ENCODE measurements around the gene SSU72.

GRCh38 chr1:1593834-1594601 lies 19.4 kb upstream of the SSU72 start:
- TF ChIP-seq CTCF (IDR thresholded peaks at IDR 0.05; ENCODE audit: low read length): no peak
- no peak for TF ChIP-seq EZH2 (IDR thresholded peaks at IDR 0.05; ENCODE audit: borderline replicate concordance, low read length)

All from OCI-LY1 (cell line).